Measurements from ENCODE around the gene WFDC8. TPM values are rescaled to one million over a fixed set of nuclear protein-coding genes. Genes with fewer than 3 reads are reported as not detected.

The WFDC8 gene
- total RNA-seq, 4 donors from 2014 or later, result not detected

DNA sequence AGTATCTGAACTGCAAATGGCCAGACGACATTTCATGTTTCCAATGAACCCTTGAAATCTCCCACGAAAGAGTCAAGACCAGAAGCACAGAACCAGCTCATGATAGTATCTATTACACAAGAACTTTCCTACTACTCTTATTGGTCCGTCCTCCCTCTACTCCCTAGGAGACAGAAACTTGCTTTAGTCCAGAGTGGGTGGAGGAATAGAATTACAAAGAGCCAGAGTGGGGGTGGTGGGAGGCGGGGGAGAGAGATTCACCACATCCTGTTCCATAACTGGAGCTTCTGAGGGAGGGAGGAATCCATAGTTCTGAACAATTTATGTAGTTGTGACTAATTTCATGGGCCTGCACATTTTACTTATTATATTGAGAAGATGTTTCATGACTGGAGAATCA lies 32.0 kb upstream of the WFDC8 start:
- H3K9me3 ChIP-seq, result peaks cover 0 to 13% (median 0%) of the 10 kb centered on the region in 3 donors
- 62 to 63% methylated on average over 3 to 4 of the region's 4 CpGs for WGBS, 2 donors (ENCODE audit: low coverage in 1 of 2)
- no peaks in the 10 kb centered on the region for H3K36me3 ChIP-seq
- H3K4me3 ChIP-seq, result no peak overlapping the region
- no peak for TF ChIP-seq EP300 (IDR thresholded peaks at IDR 0.05)
- TF ChIP-seq CTCF (IDR thresholded peaks at IDR 0.05), result no peak
- TF ChIP-seq POLR2A (IDR thresholded peaks at IDR 0.05), result no peak
- no peak for TF ChIP-seq POLR2AphosphoS5 (IDR thresholded peaks at IDR 0.05)
- H3K27ac ChIP-seq, result no peak overlapping the region
- no peaks in the 10 kb centered on the region for H3K4me1 ChIP-seq
- peaks cover 26% of the 10 kb centered on the region for H3K27me3 ChIP-seq
- no peak for ATAC-seq

- ATAC-seq, result no peak
- Histone ChIP-seq H3K36me3 (no peaks in the 10 kb centered on the region), H3K27ac (no peak overlapping the region), H3K4me3 (no peak overlapping the region), H3K9me3 (peaks cover 0 to 25% (median 0%) of the 10 kb centered on the region in 3 donors), H3K27me3 (peaks cover 20% of the 10 kb centered on the region), H3K4me1 (no peaks in the 10 kb centered on the region)
- no peak for TF ChIP-seq EP300 (IDR thresholded peaks at IDR 0.05)
- whole genome bisulfite sequencing, 2 donors (ENCODE audit: low coverage in 1 of 2), result 100% methylated on average over 1 of the region's 1 CpG
Measured at GRCh38 chr20:45607810-45608209, 28.7 kb upstream of the WFDC8 start.

DNA sequence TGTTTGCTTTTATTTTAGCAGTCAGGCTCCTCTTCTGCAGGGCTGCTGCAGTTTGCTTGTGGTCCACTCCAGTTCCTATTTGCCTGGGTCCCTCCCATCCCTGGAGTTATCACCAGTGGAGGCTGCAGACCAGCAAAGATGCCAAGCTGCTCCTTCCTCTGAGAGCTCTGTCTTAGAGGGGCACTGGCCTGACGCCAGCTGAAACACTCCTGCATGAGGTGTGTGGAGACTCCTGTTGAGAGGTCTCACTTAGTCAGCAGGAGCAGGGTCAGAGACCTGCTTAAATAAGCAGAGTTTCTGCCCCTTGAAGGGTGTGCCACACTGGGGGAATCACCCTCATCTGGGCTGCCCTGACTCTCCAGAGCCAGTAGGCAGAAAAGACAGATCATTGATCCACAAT lies 16.2 kb upstream of the WFDC8 start:
- Histone ChIP-seq H3K27ac (no peak overlapping the region), H3K4me3 (no peak overlapping the region), H3K4me1 (no peaks in the 10 kb centered on the region), H3K36me3 (no peaks in the 10 kb centered on the region), H3K9me3 (peaks cover 0 to 13% (median 0%) of the 10 kb centered on the region in 3 donors), H3K27me3 (peaks cover 38% of the 10 kb centered on the region)
- TF ChIP-seq POLR2A (IDR thresholded peaks at IDR 0.05) (no peak), EP300 (IDR thresholded peaks at IDR 0.05) (no peak), CTCF (IDR thresholded peaks at IDR 0.05) (no peak), POLR2AphosphoS5 (IDR thresholded peaks at IDR 0.05) (no peak)
- ATAC-seq, result no peak
- no CpG with 5 or more reads among the region's 1 CpG for WGBS, 2 donors (ENCODE audit: low coverage in 1 of 2)

DNA sequence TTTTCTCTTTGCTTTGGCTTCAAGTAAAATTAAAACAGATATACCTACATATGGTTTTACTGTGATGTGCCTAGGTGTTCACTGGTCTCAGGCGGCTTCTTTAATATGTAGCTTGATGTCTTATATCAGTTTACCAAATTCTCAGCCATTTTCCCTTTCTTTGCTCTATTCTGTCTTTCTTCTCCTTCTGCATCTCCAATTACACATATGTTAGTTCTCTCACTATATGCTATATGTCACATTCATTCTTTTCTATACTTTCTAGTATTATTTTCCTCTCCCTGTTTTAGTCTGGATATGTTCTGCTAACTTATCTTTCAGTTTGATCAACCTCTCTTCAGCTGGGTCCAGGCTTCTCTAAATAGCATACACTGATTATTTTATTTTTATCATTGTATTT lies 14.4 kb upstream of the WFDC8 start:
- H3K9me3 ChIP-seq, result peaks cover 0 to 13% (median 0%) of the 10 kb centered on the region in 3 donors
- 47 to 100% methylated on average over 1 of the region's 1 CpG for WGBS, 2 donors (ENCODE audit: low coverage in 1 of 2)
- H3K4me1 ChIP-seq, result no peaks in the 10 kb centered on the region
- no peak overlapping the region for H3K4me3 ChIP-seq
- no peak for ATAC-seq
- H3K27me3 ChIP-seq, result peaks cover 38% of the 10 kb centered on the region
- no peak overlapping the region for H3K27ac ChIP-seq
- TF ChIP-seq EP300 (IDR thresholded peaks at IDR 0.05), result no peak
- no peak for TF ChIP-seq CTCF (IDR thresholded peaks at IDR 0.05)
- TF ChIP-seq POLR2AphosphoS5 (IDR thresholded peaks at IDR 0.05), result no peak
- no peak for TF ChIP-seq POLR2A (IDR thresholded peaks at IDR 0.05)
- no peaks in the 10 kb centered on the region for H3K36me3 ChIP-seq

DNA sequence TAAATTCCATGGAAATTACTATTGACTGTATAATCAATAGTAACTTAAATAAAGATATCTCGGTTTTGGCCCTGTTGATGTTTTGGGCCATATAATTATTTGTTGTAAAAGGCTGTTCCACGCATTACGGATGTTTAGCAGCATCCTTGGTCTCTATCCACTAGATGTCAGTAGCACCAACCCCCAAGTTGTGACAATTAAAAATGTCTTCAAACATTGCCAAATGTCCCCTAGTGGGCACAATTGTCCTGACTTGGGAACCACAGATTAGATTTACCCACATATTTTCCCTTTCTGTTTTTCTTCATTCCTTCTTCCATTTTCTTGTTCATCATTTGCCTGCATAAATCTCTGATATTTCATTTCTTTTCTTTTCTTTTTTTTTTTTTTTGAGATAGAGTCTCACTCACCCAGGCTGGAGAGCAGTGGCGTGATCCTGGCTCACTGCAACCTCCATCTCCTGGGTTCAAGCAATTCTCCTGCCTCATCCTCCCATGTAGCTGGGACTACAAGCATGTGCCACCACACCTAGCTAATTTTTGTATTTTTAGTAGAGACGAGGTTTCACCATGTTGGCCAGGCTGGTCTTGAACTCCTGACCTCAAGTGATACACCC lies 13.6 kb upstream of the WFDC8 start:
- H3K36me3 ChIP-seq, result no peaks in the 10 kb centered on the region
- peaks cover 0 to 13% (median 0%) of the 10 kb centered on the region in 3 donors for H3K9me3 ChIP-seq
- no peak for ATAC-seq
- 60 to 68% methylated on average over 3 to 5 of the region's 5 CpGs for WGBS, 2 donors (ENCODE audit: low coverage in 1 of 2)
- no peak overlapping the region for H3K27ac ChIP-seq
- H3K4me3 ChIP-seq, result no peak overlapping the region
- no peaks in the 10 kb centered on the region for H3K4me1 ChIP-seq
- H3K27me3 ChIP-seq, result peaks cover 35% of the 10 kb centered on the region
- TF ChIP-seq CTCF (IDR thresholded peaks at IDR 0.05), result peak in 2 of 4 experiments; percentile 10 to 23
- TF ChIP-seq POLR2A (IDR thresholded peaks at IDR 0.05), result no peak

Data from gastroesophageal sphincter (tissue), 4 donors.